Brain microvascular endothelial cell (primary cell): Measurements from ENCODE around the gene TAOK2.

Source experiments
- DNase-seq: peaks from one replicate; pipeline ENCODE4 v3.0.0-alpha.2; 2020
- H3K27ac ChIP-seq: fragments of 250-450 bp; sonication (Bioruptor Pico); 2 replicates; pipeline ENCODE4 v1.5.1; 2020; ENCODE audit warnings: mild to moderate bottlenecking, moderate library complexity
- H3K27me3 ChIP-seq: fragments of 250-450 bp; sonication (Bioruptor Pico); replicated peaks from 2 replicates; pipeline ENCODE4 v1.5.1; 2020; ENCODE audit warnings: mild to moderate bottlenecking
- H3K36me3 ChIP-seq: fragments of 250-450 bp; sonication (Bioruptor Pico); replicated peaks from 2 replicates; pipeline ENCODE4 v1.5.1; 2020; ENCODE audit warnings: mild to moderate bottlenecking
- H3K4me3 ChIP-seq: 2 replicates; pipeline ENCODE4 v1.5.1; 2011; ENCODE audit warnings: low read depth, mild to moderate bottlenecking, control low read depth, low read length, moderate library complexity
- in situ Hi-C: cut with HindIII; loops from 2 replicates; pipeline ENCODE4 v1.10.0; 2017; ENCODE audit warnings: low sequenced_read_pairs, low pct_ligation_motif_present
- TF ChIP-seq, protein P1 (sequence below): IDR thresholded peaks from 2 replicates; pipeline ENCODE4 v1.5.1; 2011; ENCODE audit warnings: low read depth, mild to moderate bottlenecking, moderate library complexity, low read length, control low read depth, inconsistent platforms; ENCODE audit errors: missing control alignments

TAOK2 gene

DNA sequence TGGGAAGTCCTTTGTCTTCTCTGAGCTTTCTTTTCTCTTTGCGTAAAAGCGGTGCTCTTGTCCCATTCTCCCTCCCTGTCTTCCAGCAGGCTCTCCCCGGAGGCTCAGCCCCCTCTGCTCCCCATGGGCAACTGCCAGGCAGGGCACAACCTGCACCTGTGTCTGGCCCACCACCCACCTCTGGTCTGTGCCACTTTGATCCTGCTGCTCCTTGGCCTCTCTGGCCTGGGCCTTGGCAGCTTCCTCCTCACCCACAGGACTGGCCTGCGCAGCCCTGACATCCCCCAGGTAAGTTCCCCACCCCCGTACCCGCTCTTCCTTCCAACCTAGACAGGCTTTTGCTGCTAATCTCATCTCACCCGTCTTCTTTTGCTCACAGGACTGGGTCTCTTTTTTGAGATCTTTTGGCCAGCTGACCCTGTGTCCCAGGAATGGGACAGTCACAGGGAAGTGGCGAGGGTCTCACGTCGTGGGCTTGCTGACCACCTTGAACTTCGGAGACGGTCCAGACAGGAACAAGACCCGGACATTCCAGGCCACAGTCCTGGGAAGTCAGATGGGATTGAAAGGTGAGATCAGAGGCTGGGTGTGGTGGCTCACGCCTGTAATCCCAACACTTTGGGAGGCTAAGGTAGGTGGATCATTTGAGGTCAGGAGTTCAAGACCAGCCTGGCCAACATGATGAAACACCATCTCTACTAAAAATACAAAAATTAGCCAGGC lies 10.5 kb upstream of the TAOK2 start:
- no peak for DNase-seq
- H3K27ac ChIP-seq = peak overlapping the region; percentile 77
- TF ChIP-seq, protein P1, sequence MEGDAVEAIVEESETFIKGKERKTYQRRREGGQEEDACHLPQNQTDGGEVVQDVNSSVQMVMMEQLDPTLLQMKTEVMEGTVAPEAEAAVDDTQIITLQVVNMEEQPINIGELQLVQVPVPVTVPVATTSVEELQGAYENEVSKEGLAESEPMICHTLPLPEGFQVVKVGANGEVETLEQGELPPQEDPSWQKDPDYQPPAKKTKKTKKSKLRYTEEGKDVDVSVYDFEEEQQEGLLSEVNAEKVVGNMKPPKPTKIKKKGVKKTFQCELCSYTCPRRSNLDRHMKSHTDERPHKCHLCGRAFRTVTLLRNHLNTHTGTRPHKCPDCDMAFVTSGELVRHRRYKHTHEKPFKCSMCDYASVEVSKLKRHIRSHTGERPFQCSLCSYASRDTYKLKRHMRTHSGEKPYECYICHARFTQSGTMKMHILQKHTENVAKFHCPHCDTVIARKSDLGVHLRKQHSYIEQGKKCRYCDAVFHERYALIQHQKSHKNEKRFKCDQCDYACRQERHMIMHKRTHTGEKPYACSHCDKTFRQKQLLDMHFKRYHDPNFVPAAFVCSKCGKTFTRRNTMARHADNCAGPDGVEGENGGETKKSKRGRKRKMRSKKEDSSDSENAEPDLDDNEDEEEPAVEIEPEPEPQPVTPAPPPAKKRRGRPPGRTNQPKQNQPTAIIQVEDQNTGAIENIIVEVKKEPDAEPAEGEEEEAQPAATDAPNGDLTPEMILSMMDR = no peak
- in situ Hi-C loops = no loop called here
- no peaks in the 10 kb centered on the region for H3K27me3 ChIP-seq
- peak overlapping the region; percentile 75 for H3K4me3 ChIP-seq
- H3K36me3 ChIP-seq = peaks cover 4% of the 10 kb centered on the region

DNA sequence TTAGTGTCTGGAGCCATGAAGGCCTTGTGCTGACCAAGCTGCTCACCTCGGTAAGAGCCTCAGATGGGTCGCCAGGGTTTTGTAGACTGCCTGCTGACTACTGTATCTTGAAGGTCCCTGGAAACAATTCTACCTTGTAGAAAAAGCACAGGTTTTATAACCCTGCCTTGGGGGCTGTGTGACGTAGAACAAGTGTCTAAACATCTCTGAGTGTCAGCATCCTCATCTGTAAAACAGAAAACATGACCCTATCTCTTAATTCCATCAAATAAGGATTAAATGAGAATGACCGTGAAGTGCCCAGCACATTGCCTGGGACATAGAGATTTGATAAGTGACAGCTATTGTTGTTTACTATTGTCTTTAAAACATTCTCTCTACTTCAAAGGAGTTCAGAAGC lies 5.5 kb upstream of the TAOK2 start:
- peaks cover 23% of the 10 kb centered on the region for H3K36me3 ChIP-seq
- H3K27me3 ChIP-seq = no peaks in the 10 kb centered on the region
- in situ Hi-C loops = no loop called here
- no peak overlapping the region for H3K27ac ChIP-seq
- DNase-seq = no peak
- TF ChIP-seq, protein P1 = no peak
- no peak overlapping the region for H3K4me3 ChIP-seq

DNA sequence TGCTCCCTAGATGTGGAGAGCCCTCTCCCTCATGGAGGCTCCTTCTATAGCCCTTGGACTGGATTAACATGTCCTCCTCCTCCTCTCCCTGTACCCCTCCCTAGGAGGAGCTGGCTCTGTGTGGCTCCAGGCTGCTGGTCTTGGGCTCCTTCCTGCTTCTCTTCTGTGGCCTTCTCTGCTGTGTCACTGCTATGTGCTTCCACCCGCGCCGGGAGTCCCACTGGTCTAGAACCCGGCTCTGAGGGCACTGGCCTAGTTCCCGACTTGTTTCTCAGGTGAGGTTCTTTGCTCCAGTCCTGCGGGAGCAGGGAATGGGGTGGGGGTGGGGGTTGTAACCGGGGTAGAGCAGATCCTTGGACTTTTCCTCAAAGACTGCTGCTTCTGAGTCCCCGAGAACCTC lies 2.4 kb upstream of the TAOK2 start:
- no peaks in the 10 kb centered on the region for H3K27me3 ChIP-seq
- in situ Hi-C loops = no loop called here

DNA sequence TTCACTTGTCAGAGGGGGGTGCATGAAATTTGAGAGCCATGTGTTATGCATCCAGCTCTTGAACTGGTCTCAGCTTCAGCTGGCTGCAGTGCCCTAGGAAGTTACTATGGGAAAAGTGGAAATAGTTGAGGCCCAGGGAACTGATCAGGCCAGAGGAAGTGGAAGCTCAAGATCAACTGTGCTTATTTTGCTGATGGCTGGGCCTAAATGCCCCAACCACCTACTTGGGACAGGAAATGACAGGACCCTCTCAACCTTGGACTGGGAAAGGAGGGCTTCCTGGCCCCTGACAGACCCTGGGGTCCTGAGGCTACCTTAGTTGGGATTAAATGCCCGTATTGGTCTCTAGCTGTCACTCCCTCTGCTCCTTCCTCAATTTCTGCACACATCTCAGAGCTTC lies 1.2 kb upstream of the TAOK2 start:
- Histone ChIP-seq H3K4me3 (no peak overlapping the region), H3K27ac (no peak overlapping the region), H3K36me3 (peaks cover 23% of the 10 kb centered on the region), H3K27me3 (no peaks in the 10 kb centered on the region)
- TF ChIP-seq, protein P1 = no peak
- no peak for DNase-seq
- in situ Hi-C loops = no loop called here

More for the DNA sequence above, 2.4 kb upstream of the TAOK2 start:
- TF ChIP-seq, protein P1 = no peak
- no peak for DNase-seq
- H3K27ac ChIP-seq = no peak overlapping the region
- H3K4me3 ChIP-seq = no peak overlapping the region
- H3K36me3 ChIP-seq = peaks cover 23% of the 10 kb centered on the region

- H3K27me3 ChIP-seq = no peaks in the 10 kb centered on the region
- TF ChIP-seq, protein P1 = no peak
- H3K27ac ChIP-seq = no peak overlapping the region
- H3K4me3 ChIP-seq = no peak overlapping the region
- H3K36me3 ChIP-seq = peaks cover 22% of the 10 kb centered on the region
- in situ Hi-C loops = no loop called here
- DNase-seq = no peak
Measured at GRCh38 chr16:29972992-29973383, 680 bp upstream of the TAOK2 start.
